Endothelial cell of umbilical vein (primary cell): ENCODE measurements around the gene KCNIP1. TPM values are rescaled to one million over a fixed set of nuclear protein-coding genes. Genes with fewer than 3 reads are reported as not detected.

Experiments
- BruUV-seq: library from RNA; stranded (reverse); fragments of 400-500 nt; replicated peaks from 2 replicates; lab custom pipeline; 2021; lab: Mats Ljungman, UMichigan
- CTCF ChIA-PET: fragments of 300-600, 350-600 bp; sonication (Branson Sonifier 250); formaldehyde crosslinking; loops from one replicate; lab custom pipeline; 2021; ENCODE audit warnings: antibody characterized with exemption, inconsistent platforms; lab: Charles Lee
- POLR2A ChIA-PET: fragments of 300-600, 350-600 bp; sonication (Branson Sonifier 250); formaldehyde crosslinking; loops from one replicate; lab custom pipeline; 2021; ENCODE audit warnings: antibody characterized with exemption, inconsistent platforms; lab: Charles Lee
- DNase-seq: peaks from one replicate; pipeline ENCODE4 v3.0.0-alpha.2; 2011; ENCODE audit warnings: low read depth, low spot score
- FAIRE-seq: peaks from 2 replicates; lab custom pipeline; 2011; peaks lifted over from hg19 to GRCh38; lab: Jason Lieb, UNC
- H2AFZ ChIP-seq: 2 replicates; pipeline ENCODE4 v1.6.0; 2012; ENCODE audit warnings: low read depth, low read length, control low read depth, inconsistent platforms
- H3K27ac ChIP-seq: 2 replicates; pipeline ENCODE4 v1.5.1; 2011; ENCODE audit warnings: low read depth, mild to moderate bottlenecking, control low read depth, low read length, moderate library complexity; ENCODE audit not compliant: insufficient read depth
- H3K27me3 ChIP-seq, 2 experiments: 2 replicates each; pipeline versions ENCODE4 v1.6.0 to v1.6.1; 2011; ENCODE audit warnings: low read length in 2 of 2, mixed read lengths in 1 of 2; ENCODE audit not compliant: control insufficient read depth in 2 of 2, insufficient read depth in 2 of 2
- H3K36me3 ChIP-seq, 2 experiments: 2 replicates in 1 of 2; 3 replicates in 1 of 2; pipeline ENCODE4 v1.5.1; 2011; ENCODE audit warnings: low read length in 2 of 2, mild to moderate bottlenecking in 1 of 2, moderate library complexity in 1 of 2; ENCODE audit not compliant: control insufficient read depth in 2 of 2, insufficient read depth in 2 of 2; ENCODE audit errors: extremely low read depth in 1 of 2
- H3K4me1 ChIP-seq: 3 replicates; pipeline ENCODE4 v1.5.1; 2011; ENCODE audit warnings: mild to moderate bottlenecking, low read length; ENCODE audit not compliant: control insufficient read depth, insufficient read depth; ENCODE audit errors: extremely low read depth
- H3K4me2 ChIP-seq: 2 replicates; pipeline ENCODE4 v1.6.1; 2011; ENCODE audit warnings: low read length, control low read depth, mixed read lengths; ENCODE audit not compliant: insufficient read depth
- H3K4me3 ChIP-seq, 3 experiments: fragments of 200-600 bp in 1 of 3; sonication (generic), shearing (Covaris generic) in 1 of 3; replicated peaks in 1 of 3; 2 replicates each; pipeline ENCODE4 v1.5.1; 2011 to 2016; ENCODE audit warnings: control low read depth in 3 of 3, low read length in 3 of 3, mild to moderate bottlenecking in 2 of 3, inconsistent platforms in 1 of 3, low read depth in 1 of 3, moderate library complexity in 1 of 3; ENCODE audit not compliant: insufficient read depth in 1 of 3
- H3K79me2 ChIP-seq: 2 replicates; pipeline ENCODE4 v1.6.0; 2012; ENCODE audit warnings: low read length, inconsistent platforms; ENCODE audit not compliant: control insufficient read depth, insufficient read depth
- H3K9ac ChIP-seq: replicated peaks from 2 replicates; pipeline ENCODE3; 2011; ENCODE audit warnings: low read length, control low read depth; ENCODE audit not compliant: insufficient read depth; ENCODE audit errors: extremely low read depth
- H3K9me1 ChIP-seq: replicated peaks from 3 replicates; pipeline ENCODE4 v1.6.0; 2011; ENCODE audit warnings: mild to moderate bottlenecking, low read length; ENCODE audit not compliant: control insufficient read depth, insufficient read depth; ENCODE audit errors: extremely low read depth
- H3K9me3 ChIP-seq: replicated peaks from 2 replicates; pipeline ENCODE4 v1.5.1; 2012; ENCODE audit warnings: low read length, inconsistent platforms; ENCODE audit not compliant: control insufficient read depth, insufficient read depth
- H4K20me1 ChIP-seq: replicated peaks from 2 replicates; pipeline ENCODE3; 2011; ENCODE audit warnings: mild to moderate bottlenecking, low read length; ENCODE audit not compliant: control insufficient read depth, insufficient read depth; ENCODE audit errors: extremely low read depth
- EZH2 ChIP-seq: IDR thresholded peaks from 2 replicates; pipeline ENCODE4 v1.6.1; 2012; ENCODE audit warnings: borderline replicate concordance, low read depth, mild to moderate bottlenecking, moderate library complexity, low read length, inconsistent platforms; ENCODE audit not compliant: severe bottlenecking
- FOS ChIP-seq: IDR thresholded peaks from 2 replicates; pipeline ENCODE4 v1.6.1; 2011; ENCODE audit warnings: mild to moderate bottlenecking, low read length, moderate library complexity, borderline replicate concordance; ENCODE audit not compliant: insufficient read depth
- GATA2 ChIP-seq: IDR thresholded peaks from 2 replicates; pipeline ENCODE4 v1.7.0; 2011; ENCODE audit warnings: low read depth, mild to moderate bottlenecking, moderate library complexity, mixed read lengths, low read length; ENCODE audit not compliant: insufficient read length, insufficient read depth
- JUN ChIP-seq: IDR thresholded peaks from 2 replicates; pipeline ENCODE4 v1.6.1; 2011; ENCODE audit warnings: borderline replicate concordance, low read depth; ENCODE audit not compliant: insufficient read length, insufficient read depth
- MYC ChIP-seq: IDR thresholded peaks from one replicate; pipeline ENCODE4 v1.6.1; 2011; ENCODE audit warnings: mild to moderate bottlenecking, low read depth, low read length
- POLR2A ChIP-seq: IDR thresholded peaks from 2 replicates; pipeline ENCODE4 v1.6.1; 2012; ENCODE audit warnings: low read depth, mild to moderate bottlenecking, control low read depth, low read length
- POLR2AphosphoS5 ChIP-seq: IDR thresholded peaks from 2 replicates; pipeline ENCODE4 v1.6.1; 2012; ENCODE audit warnings: low read depth, mild to moderate bottlenecking, control low read depth, low read length, moderate library complexity; ENCODE audit not compliant: insufficient read depth
- dilution Hi-C: fragments of 300-500 bp; cut with MboI; formaldehyde crosslinking; loops from one replicate; pipeline ENCODE4 v1.15.0; 2019; ENCODE audit warnings: low sequenced_read_pairs; ENCODE audit not compliant: extremely low pct_ligation_motif_present
- intact Hi-C: fragments of 100-400 bp; cut with micrococcal nuclease; formaldehyde crosslinking; loops from one replicate; pipeline ENCODE4 v1.10.0; 2022
- polyA plus RNA-seq, 4 experiments: library from polyadenylated mRNA; depleted of rRNA in 3 of 4; stranded (reverse) in 3 of 4; unstranded in 1 of 4; fragments of >200 nt; gene quantifications; 2 replicates each; pipeline versions ENCODE4 v1.2.1 to v1.2.3, GENCODE V29; 2011 to 2012; ENCODE audit warnings: missing spikeins in 1 of 4
- total RNA-seq: library from RNA; stranded (reverse); gene quantifications from 2 replicates; pipeline ENCODE4 v1.2.3, GENCODE V29; 2021
- TF ChIP-seq, protein P1 (sequence below): IDR thresholded peaks from 2 replicates; pipeline ENCODE4 v1.6.1; 2011; ENCODE audit not compliant: insufficient read depth, insufficient read length
- TF ChIP-seq, protein P2 (sequence below), 2 donors: IDR thresholded peaks; 1 replicate in 1 of 2; 2 replicates in 1 of 2; pipeline ENCODE4 v1.5.1; 2011; ENCODE audit warnings: low read length in 2 of 2, mild to moderate bottlenecking in 2 of 2, moderate library complexity in 2 of 2, control low read depth in 1 of 2, inconsistent platforms in 1 of 2, low read depth in 1 of 2; ENCODE audit not compliant: insufficient read depth in 1 of 2; ENCODE audit errors: extremely low read depth in 1 of 2

KCNIP1 gene
- total and polyA plus RNA-seq, 2 donors (not counting 3 experiments of a cell fraction or from before 2014, with no cell fraction given) = 0.15 TPM; not detected in 1

DNA sequence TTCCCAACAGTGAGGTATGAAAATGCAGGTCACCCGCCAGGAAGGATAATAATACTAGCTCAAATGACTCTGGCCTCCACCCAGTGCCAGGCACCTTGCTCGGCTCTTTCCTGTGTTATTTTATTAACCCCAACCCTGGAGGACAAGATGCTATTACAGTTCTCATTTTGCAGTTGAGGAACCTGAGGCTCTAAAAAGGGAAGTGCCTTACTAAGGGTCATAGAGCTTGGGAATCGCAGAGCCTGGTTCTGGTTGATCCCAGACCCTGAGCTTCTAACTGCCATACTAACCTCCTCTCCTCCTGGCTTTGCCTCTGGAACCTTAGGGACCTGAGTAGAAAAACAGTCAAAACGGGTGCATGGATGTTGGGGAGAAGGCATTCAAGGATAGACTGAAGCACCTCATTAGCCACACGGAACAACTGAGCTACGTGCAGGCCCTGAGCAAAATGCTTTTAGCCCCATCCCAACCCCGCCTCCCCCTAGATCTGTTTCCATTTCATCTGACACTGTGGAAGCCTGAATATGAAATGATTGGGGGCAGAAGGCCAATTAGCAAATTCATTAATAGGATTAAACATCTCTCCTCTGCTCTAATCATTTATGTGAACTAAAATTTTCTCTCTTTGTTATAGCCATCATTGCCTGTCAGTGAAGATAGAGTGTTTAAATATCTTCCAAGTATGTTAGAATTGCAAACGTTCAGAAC, 7.9 kb downstream of the KCNIP1 start:
- Histone ChIP-seq H4K20me1 (no peaks in the 10 kb centered on the region), H2AFZ (no peak overlapping the region), H3K27ac (no peak overlapping the region), H3K9me1 (no peaks in the 10 kb centered on the region), H3K27me3 (peaks cover 14 to 21% of the 10 kb centered on the region in 2 experiments), H3K9me3 (no peaks in the 10 kb centered on the region), H3K79me2 (no peaks in the 10 kb centered on the region), H3K9ac (no peak overlapping the region), H3K4me3 (no peak overlapping the region), H3K36me3 (no peaks in the 10 kb centered on the region), H3K4me1 (no peaks in the 10 kb centered on the region), H3K4me2 (no peak overlapping the region)
- intact Hi-C loops = no loop called here
- POLR2A ChIA-PET = no interaction called here
- CTCF ChIA-PET = interaction anchor here (1.4 kb wide), 1 partner anchor 19 kb away, joined by 3 read pairs; no protein-coding TSS in a partner anchor
- no peak for DNase-seq
- BruUV-seq = no TSS peak
- TF ChIP-seq MYC (no peak), POLR2A (no peak), POLR2AphosphoS5 (no peak), FOS (no peak), GATA2 (no peak), JUN (no peak), EZH2 (no peak)
- TF ChIP-seq, protein P1, sequence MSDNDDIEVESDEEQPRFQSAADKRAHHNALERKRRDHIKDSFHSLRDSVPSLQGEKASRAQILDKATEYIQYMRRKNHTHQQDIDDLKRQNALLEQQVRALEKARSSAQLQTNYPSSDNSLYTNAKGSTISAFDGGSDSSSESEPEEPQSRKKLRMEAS = no peak
- TF ChIP-seq, protein P2, sequence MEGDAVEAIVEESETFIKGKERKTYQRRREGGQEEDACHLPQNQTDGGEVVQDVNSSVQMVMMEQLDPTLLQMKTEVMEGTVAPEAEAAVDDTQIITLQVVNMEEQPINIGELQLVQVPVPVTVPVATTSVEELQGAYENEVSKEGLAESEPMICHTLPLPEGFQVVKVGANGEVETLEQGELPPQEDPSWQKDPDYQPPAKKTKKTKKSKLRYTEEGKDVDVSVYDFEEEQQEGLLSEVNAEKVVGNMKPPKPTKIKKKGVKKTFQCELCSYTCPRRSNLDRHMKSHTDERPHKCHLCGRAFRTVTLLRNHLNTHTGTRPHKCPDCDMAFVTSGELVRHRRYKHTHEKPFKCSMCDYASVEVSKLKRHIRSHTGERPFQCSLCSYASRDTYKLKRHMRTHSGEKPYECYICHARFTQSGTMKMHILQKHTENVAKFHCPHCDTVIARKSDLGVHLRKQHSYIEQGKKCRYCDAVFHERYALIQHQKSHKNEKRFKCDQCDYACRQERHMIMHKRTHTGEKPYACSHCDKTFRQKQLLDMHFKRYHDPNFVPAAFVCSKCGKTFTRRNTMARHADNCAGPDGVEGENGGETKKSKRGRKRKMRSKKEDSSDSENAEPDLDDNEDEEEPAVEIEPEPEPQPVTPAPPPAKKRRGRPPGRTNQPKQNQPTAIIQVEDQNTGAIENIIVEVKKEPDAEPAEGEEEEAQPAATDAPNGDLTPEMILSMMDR (IDR thresholded peaks at IDR 0.05; ENCODE audit: extremely low read depth in 1 of 2, insufficient read depth in 1 of 2, low read depth in 1 of 2, low read length in 2 of 2) = no peak
- dilution Hi-C loops = no loop called here
- FAIRE-seq = no peak
